GM19240 (cell line): ENCODE results near the gene SYNJ1.
A peak's percentile ranks its signal among the peaks of the same experiment; 100 is the strongest.
"Not testable (repeated sequence)": the region's sequence is repeated elsewhere in the genome, so short reads cannot be mapped to it uniquely, and the experiment has no call there.

Experiments used
- DNase-seq: peaks from one replicate; pipeline ENCODE4 v3.0.0; 2011; ENCODE audit warnings: low spot score; ENCODE audit not compliant: insufficient read length

Gene SYNJ1

DNA sequence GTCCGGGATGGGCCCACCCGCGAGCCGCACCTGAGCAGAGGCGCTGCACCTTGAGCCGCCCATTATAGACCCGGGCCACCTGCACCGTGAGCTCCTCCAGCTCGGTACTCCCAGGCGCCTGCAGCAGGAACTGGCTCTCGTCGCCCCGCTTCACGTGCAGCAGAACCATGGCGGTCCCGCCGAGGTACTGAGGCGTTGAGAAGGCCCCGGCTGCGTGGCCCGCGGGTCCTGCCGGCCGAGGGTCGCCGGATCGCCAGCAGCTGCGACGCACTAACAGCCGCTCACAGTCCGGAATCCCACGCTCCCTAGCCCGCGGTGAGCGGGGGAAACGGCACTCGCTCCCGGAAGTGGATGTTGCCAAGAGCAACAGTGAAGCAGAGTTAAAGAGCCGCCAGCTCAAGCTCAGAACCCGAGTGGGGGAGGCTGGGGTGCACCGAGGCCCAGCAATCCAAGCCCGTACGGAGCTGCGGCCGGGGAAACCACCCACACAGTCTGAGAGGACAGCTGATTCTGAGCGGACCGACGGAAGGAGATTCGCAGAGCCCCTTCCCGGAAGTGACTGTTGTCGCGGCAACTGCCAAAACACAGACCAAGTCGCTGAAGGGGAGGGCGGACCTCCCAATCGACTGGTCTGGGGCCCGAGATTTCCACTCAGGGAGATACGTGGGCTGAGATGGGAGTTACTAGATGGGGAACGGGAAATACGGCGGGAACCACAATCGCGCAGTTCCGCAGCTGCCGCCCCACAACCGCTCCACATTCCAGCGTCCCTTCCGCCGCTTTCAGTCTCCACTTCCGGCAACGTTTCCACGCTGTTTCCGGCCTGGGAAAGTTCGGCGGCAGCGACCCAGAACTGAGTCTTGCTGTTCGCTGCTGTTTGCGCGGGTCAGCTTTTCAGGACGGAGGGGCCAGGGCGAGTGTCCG, 115.5 kb downstream of the SYNJ1 start, which contains the start of gene CFAP298:
Gene CFAP298 (minus strand): TSS at position 303 of the 924 bp plus-strand sequence. CDS start 134 bp downstream, at position 169.
- peak; percentile 65 for DNase-seq

DNA sequence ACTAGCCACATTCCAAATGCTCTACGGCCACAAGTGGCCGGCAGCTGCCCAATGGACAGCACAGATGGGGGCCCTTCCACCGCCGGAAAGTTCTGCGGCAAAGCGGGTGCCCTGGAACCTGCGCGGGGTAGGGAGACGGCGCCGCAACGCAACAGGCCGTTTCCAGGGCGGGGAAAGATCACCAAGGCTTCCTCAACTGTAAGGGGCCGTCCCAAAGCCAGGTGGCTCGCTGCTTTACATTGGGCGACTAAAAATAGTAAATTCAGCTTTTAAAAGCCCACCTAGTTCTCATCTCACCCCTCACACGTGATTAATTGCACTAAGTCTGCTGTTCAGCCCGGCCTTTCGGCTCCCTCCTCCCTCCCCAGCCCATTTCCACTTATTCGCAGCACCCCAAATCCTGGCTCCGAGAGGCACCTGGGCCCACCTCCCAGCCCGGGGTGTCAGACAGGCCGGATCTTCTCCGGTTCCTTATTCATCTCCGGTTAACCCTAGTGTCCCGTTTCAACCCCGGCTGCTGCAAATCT, 116.3 kb downstream of the SYNJ1 start:
- peak; percentile 24 for DNase-seq

DNA sequence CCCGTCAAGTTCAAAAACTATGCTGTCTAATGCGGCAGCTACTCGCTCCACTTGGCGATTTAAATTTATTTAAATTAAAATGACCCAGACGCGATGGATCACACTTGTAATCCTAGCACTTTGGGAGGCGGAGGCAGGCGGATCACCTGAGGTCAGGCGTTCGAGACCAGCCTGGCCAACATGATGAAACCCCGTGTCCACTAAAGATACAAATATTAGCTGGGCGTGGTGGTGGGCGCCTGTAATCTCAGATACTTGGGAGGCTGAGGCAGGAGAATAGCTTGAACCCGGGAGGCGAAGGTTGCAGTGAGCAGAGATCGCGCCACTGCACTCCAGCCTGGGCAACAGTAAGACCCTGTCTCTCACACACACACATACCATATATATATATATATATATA, 116.9 kb downstream of the SYNJ1 start:
- DNase-seq, result not testable (repeated sequence)

DNA sequence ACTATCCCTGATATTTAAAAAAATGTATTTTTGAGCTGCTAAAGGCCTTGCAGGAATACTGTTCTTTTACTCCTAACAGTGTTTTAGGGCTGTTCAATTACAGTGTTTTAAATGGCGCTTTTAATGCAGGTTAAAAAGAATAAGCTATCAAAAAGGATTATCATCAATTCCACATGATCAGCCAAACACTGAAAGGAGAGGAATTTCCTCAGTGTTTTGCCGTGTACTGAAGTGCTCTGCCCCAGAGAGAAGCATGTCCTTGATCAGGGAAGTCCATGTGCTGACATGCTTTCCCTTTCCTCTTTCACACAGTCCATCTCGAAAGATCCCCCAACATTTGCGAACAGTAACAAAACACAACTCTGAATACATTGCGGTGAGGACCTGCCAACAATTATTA, 119.0 kb downstream of the SYNJ1 start:
- no peak for DNase-seq

DNA sequence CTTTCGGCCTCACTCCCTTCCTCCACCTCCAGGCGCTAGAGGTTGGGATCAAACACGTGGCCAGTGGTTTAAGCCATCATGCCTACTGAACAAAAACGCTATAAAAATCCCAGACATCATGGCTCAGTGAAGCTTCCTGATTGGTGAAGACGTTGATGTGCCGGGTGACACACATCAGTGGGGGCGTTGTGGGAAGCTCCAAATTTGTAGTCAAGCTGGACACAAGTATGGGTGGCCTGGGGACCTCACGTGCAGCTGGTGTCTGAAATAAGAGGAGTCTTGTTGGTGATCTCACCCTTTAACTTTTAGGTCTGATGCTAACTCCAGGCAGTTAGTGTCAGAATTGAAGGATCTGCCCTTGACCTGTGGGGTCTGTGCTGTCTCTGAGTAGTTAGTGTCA, 122.3 kb downstream of the SYNJ1 start:
- DNase-seq, result no peak

DNA sequence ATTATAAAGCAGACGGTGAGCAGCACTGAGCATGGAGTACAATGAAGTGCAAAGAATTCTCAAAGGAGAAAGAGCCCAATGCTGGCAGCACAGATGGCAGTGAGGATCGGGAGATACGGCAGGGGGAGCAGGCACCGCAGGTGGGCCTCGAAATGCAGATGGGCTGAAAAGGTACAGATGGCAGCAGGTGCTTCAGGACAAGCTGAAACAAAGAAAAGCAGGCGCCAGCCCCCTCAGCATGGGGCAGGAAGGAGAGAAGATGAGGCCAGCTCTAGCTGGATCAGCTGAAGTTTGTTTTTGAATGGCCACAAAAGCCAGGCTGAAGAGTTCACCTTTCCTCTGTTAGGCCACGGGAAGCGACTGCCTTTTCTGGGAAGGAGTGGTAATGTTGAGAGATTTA, 123.3 kb downstream of the SYNJ1 start:
- DNase-seq, result no peak

DNA sequence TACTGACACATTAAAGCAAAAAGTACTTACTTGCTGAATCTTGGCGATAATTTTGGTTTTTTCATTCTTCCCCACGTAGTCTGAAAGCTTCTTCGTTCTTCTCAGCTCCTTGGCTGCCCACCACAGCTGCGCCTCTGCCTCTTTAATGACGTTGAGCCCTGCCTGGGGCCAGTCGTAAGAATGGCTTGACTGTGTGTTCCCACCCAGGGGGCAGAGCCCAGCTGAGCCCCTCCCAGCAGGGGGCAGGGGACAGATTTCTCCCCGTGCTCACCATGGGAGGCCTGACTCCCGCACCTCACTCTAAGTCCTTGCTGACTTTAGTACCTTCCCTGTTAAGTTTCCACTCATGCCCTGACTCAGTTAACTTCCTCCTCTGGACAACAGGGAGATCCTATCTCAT, 124.7 kb downstream of the SYNJ1 start:
- no peak for DNase-seq

DNA sequence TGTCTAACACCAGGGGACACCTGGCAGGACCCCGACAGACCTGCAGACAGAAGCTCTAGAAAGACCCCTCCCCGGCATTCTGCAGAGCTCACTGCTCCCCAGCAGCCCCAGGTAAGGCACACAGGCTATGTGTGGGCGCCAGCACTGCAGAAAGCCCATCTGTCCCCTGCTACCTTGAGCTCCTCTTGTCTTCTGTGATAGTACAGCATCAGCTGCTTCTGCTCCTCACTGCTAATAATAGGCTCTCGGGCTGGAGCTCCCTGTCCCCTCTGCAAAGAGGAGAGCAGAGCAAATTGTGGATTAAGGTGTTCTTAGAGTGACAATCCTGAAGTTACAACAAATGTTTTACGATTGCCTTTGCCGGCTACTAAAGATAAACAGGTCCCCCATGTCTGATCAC, 125.7 kb downstream of the SYNJ1 start:
- no peak for DNase-seq

DNA sequence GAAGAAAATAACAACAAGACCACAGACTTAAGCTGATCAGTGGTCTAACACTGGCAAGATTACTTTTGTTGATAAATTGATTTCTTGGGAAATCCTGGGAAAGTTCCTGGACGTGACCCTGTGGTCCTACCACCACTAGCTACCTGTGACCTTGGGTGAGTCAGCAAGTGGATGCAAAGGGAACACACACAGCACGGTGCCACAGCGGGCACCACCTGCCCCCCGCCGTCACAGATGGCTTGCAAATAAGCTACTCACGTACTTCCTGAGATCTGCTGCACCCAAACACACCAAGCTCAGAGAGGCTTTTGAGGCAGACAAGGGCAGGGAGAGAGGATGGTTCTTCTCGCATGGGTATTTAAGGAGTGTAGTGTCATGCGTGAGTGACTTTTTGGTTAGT, 128.3 kb downstream of the SYNJ1 start:
- no peak for DNase-seq

DNA sequence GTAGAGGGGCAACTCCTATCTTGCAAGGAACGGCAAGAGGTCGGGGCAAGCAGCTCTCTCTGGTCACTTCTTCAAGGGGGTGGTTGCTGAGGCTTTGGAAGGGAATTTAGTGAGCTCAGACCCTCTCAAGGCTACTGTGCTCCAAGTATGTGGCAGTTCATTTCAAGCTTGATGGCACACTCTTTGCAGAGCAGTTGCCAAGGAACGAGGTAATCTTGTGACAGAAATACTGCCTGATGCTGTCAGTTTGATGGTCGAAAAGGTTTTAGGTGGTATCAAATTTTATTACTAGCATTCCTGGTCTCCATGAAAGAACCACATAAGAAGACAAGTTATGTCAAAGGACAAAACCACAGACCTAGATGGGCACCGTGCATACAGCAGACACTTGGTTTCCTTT, 128.7 kb downstream of the SYNJ1 start:
- DNase-seq, result no peak

DNA sequence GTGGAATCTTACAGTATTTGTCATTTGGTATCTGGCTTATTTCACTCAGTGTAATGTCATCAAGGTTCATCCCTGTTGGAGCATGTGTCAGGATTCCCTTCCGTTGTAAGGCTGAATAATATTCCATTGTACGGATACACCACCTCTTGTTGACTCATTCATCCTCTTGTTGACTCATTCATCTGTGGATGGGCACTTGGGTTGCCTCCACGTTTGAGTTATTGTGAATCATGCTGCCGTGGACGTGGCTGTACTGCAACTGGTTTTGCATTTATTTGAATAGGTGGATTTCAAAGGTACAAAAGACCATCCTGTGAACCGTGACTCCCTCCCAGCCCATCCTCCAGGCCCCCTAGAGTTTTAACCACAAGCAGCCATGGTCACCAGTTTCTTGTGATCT, 130.6 kb downstream of the SYNJ1 start:
- DNase-seq, result no peak

DNA sequence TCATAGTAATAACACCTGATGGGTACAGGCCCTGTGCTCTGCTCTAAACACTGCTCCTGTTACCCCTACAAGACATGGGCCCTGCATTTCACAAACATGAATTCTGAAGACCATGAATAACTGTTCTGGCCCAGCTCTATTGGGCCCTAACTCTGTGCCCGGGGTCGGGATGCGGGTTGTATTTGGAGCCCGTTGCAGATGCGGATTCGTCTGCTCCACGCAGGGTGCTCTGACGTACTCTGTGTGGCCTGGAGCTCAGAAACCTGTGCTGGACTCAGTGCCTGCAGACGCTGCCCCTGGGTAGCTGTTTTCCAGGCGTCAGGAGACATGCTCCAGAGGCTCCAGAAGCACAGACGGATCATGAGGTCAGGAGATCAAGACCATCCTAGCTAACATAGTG, 132.4 kb downstream of the SYNJ1 start:
- DNase-seq, result no peak

DNA sequence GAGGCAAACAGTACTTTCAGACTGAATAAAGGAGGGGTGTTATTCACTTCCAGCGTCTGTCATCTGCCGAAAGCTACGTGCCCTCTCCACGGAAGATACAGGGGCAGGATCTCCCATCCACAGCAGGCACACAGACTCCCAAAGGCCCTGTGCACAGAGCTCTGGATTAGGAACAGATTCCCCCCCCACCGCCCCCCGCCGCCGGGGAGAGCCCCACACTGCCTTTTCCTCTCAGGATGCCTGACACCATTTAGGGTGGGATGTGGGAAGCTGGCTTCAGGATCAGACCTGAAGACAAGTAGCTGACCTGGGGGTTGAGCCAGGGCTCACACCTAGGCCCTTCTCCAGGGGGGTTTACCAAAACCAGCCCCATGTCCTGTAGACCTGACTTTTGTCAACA, 134.1 kb downstream of the SYNJ1 start:
- no peak for DNase-seq

DNA sequence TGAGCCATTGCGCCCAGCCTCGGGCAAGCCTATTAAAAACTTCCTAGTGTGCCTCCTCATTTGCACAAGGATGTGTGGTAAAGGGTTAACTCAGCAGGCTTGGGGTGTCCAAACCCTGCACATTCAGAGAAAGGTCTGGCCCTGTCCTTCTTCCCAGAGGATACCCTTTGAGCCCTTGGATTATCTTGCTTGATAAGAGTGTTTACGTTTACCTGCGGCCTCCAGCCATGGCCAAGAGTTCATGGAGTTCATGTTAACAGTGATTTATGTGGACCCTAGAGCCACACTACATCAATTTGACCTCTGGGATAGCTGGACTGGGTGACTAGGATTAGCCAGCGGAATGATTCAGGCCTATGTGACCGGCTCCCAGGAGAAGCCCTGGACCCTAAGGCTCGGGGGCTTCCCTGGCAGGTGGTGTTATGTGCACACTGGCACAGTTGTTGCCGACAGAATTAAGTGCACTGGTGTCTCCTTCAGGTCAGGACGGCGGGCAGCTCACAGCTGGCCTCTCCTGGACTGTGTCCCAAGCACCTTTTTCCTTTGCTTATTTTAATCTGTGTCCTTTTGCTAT, 134.8 kb downstream of the SYNJ1 start:
- DNase-seq, result no peak

DNA sequence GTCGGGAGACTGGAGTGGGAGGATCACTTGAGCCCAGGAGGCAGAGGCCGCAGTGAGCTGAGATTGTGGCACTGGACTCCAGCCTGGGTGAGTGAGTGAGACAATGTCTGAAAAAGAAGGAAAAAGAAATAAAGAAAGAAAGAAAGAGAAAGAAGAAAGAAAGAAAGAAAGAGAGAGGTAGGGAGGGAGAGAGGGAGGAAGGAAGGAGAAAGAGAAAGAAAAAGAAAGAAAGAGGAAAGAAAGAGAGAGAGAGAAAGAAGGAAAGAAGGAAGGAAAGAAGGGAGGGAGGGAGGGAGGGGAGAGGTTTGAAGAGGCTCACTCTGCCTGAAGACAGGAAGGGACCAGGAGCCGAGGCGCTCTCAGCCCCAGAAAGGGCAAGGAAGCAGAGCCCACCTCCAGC, 137.7 kb downstream of the SYNJ1 start:
- no peak for DNase-seq

DNA sequence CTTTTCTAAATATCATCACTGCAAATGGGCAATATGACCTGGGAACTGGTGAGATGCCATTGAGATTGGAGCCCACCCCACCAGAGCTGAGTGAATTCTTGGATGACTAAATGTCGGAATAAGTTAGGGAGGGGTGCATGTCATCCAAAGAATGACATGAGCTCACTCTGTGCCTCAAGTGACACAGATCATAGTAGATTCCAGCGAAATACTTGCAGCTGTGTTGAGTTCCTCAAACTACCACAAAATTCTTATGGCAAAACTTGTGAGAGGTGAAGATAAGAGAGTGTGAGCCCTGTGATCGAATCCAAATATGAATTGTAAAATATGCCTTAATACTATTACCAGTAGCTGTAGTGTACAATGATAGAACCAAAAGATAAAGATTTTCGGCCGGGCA, 140.2 kb downstream of the SYNJ1 start:
- DNase-seq, result no peak

DNA sequence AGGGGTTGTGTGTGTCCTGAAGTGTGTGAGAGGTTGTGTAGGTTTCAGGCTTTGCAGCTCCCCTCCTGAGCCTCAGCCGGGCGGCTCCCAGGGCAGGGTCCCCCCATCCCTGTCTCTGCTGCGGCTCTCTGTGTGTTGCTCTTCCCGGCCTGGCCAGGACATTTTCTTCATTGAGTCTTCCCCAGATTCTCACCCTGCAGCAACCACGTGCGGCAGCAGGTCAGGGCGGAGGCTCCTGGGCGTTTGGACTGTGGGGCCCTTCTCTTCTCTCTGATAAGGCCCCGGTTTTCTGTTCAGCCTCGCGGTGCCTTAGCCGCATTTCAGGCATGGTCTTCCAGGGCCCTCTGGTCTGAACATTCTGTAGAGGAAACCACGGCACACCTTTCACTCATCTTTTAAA, 140.7 kb downstream of the SYNJ1 start:
- no peak for DNase-seq

DNA sequence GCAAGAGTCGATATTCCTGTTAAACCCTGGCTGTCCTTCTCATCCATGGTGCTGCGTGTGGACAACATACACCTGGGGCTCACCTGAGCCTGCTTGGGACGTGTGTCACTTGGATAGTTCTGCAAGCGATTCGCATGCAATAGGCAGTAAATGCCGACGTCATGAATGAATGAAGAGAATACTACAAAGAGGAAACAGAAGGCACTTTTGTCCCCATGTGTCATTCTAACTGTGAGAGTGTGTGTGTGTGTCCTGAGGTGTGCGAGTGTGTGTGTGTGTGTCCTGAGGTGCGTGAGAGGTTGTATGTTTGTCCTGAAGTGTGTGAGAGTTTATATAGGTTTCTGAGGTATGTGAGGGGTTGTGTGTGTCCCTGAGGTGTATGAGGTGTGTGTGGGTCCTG, 141.8 kb downstream of the SYNJ1 start:
- no peak for DNase-seq

DNA sequence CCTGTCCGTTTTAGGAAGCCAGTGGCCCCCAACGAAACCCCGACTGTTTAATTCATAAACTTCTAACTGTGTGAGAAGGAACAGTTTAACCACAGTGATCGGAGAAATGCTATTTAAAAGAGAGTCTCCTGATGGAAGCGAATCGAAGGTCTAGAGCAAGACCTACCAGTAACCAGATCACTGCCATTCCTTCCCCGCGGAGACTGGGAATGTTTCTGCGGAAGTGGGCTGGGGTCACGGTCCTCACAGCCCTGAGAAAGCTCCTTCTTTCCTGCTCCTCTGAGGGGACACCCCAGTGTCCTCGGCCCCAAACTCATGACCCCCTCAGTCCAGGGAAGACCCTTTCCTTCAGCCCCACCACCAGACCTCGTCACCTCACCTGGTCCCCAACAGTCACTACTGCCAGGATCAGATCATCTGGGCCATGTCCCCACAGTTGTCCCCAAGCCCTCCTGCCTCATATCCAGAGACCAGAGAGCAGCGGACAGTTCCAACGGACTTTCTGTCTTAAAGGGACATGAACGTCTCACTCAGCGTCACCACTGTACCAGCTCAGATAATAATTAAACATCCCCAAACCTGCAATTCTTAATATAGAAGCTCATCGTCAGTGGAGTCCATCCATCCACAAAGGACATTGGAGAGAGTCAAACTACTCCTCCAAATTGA, 142.6 kb downstream of the SYNJ1 start, which contains the start of gene TCP10L:
Gene TCP10L (minus strand): TSS at position 482 of the 669 bp plus-strand sequence. CDS start 1,219 bp downstream, outside the sequence.
- DNase-seq, result no peak

DNA sequence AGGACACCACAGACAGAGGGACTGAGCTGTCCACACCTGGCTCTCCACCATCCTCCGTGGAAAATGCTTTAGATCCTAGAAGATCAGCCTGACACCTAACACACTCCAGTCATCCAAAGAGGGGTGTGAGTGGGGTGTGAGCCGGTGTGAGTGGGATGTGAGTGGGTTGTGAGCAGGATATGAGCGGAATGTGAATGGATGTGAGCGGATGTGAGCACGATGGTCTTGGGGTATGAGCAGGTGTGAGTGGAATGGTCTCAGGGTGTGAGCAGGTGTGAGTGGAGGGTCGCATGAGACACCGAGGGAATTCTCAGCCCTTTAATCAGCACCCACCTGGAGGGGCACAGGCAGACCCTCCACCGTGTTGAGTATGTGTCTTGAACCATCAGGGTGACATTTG, 143.3 kb downstream of the SYNJ1 start:
- DNase-seq, result no peak

DNA sequence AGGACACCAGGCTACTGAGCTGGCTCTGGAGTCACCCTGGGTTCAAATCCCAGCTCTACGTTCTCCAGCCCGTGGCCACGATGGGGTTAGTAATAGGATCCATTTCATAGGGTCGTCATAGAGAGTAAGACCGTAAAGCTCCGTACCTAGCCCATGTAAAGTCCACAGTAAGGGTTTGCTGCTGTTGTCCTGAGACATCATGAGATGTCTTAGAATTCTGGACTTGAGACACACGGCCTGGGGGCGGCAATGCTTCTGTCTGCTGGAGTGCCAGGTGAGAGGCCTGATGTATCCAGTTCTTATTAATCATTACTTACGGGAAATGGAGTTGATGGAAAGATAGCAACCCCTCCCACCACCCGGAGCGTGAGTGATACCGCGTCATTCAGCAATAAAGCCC, 146.1 kb downstream of the SYNJ1 start:
- DNase-seq, result no peak

DNA sequence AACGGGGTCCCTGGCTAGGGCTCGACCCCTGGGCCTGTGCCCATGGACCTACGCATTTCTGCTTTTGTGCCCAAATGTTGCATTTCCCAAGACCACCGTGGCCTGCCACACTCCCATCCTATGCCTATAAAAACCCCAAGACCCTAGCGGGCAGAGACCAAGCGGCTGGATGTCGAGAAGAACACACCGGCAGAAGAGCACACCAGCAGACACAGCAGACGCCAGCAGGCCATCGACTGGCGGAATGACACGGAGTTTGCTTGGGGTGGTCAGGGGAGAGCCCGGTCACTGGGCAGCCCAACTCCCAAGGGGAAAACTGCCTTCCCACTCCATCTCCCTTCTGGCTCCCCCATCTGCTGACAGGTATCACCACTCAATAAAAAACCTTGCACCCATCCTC, 146.9 kb downstream of the SYNJ1 start:
- DNase-seq, result no peak
